ENCODE data around the gene PHKA1.
"Not testable (repeated sequence)": the region's sequence is repeated elsewhere in the genome, so short reads cannot be mapped to it uniquely, and the experiment has no call there.

Gene PHKA1

DNA sequence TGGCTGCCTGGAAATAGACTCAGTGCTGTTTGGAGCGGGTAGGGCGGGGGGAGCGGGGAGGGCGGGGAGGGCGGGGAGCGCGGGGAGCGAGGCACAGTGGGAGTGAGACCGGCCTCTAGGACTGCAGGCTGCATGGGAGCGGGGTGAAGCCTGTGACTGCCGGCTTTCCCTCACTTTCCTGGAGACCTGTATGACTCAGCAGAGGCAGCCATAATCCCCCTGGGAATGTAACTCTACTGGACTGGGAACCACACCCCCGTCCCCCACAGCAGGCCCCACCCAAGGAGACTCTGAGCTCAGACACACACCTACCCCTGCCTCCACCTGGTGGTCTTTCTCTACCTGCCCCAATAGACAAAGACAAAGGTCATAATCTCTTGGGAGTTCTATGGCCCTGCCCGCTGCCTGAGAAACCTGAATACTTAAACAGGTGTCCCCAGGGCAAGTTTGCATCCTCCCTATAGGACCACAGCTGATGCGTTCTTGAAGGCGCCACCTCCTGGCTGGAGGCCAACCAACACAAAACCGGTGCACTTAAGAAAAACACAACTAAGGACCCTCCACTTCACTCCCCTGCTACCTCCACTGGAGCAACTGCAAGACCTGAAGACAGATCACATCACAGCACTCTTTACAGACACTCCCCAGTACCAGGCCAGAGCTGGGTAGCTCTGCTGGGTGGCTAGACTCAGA lies 159.5 kb downstream of the PHKA1 start:
- no peak overlapping the region for H3K4me3 ChIP-seq (ENCODE audit: low read depth in 1 of 5, low read length in 5 of 5)
- no peak overlapping the region for H3K9ac ChIP-seq (ENCODE audit: low read length in 5 of 5)
- H3K9me3 ChIP-seq (ENCODE audit: control insufficient read depth in 5 of 5, low read length in 5 of 5), result no peaks in the 10 kb centered on the region
- H3K27me3 ChIP-seq (ENCODE audit: control insufficient read depth in 5 of 5, insufficient read depth in 4 of 5, low read length in 5 of 5), result peaks cover 0 to 4% (median 0%) of the 10 kb centered on the region in 5 donors
- H3K4me1 ChIP-seq (ENCODE audit: control insufficient read depth in 5 of 5, insufficient read depth in 5 of 5, low read length in 5 of 5), result no peaks in the 10 kb centered on the region
- no peak overlapping the region for H3K27ac ChIP-seq (ENCODE audit: low read depth, low read length)
- H3K36me3 ChIP-seq (ENCODE audit: control insufficient read depth in 5 of 5, insufficient read depth in 5 of 5, low read length in 5 of 5), result no peaks in the 10 kb centered on the region

DNA sequence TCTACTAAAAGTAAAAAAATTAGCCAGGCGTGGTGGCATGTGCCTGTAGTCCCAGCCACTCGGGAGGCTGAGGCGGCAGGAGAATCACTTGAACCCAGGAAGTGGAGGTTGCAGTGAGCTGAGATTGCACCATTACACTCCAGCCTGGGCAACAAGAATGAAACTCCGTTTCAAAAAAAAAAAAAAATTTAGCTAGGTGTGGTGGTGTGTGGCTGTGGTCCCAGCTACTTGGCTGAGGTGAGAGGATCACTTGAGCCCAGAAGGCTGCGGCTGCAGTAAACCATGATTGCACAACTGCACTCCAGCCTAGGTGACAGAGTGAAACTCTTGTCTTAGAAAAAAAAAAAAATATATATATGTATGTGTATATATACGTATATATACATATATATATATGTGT lies 161.7 kb downstream of the PHKA1 start:
- H3K36me3 ChIP-seq (ENCODE audit: control insufficient read depth in 5 of 5, insufficient read depth in 5 of 5, low read length in 5 of 5); H3K4me1 ChIP-seq (ENCODE audit: control insufficient read depth in 5 of 5, insufficient read depth in 5 of 5, low read length in 5 of 5); H3K27me3 ChIP-seq (ENCODE audit: control insufficient read depth in 5 of 5, insufficient read depth in 4 of 5, low read length in 5 of 5); H3K9me3 ChIP-seq (ENCODE audit: control insufficient read depth in 5 of 5, low read length in 5 of 5); H3K9ac ChIP-seq (ENCODE audit: low read length in 5 of 5); H3K4me3 ChIP-seq (ENCODE audit: low read depth in 1 of 5, low read length in 5 of 5); H3K27ac ChIP-seq (ENCODE audit: low read depth, low read length): not testable (repeated sequence)

GRCh38 chrX:72545990-72546389 lies 168.1 kb downstream of the PHKA1 start:
- no peak overlapping the region for H3K4me3 ChIP-seq (ENCODE audit: low read depth in 1 of 5, low read length in 5 of 5)
- peaks cover 0 to 4% (median 0%) of the 10 kb centered on the region in 5 donors for H3K36me3 ChIP-seq (ENCODE audit: control insufficient read depth in 5 of 5, insufficient read depth in 5 of 5, low read length in 5 of 5)
- no peak overlapping the region for H3K9ac ChIP-seq (ENCODE audit: low read length in 5 of 5)
- no peaks in the 10 kb centered on the region for H3K9me3 ChIP-seq (ENCODE audit: control insufficient read depth in 5 of 5, low read length in 5 of 5)
- no peaks in the 10 kb centered on the region for H3K4me1 ChIP-seq (ENCODE audit: control insufficient read depth in 5 of 5, insufficient read depth in 5 of 5, low read length in 5 of 5)
- H3K27me3 ChIP-seq (ENCODE audit: control insufficient read depth in 5 of 5, insufficient read depth in 4 of 5, low read length in 5 of 5), result peaks cover 0 to 4% (median 0%) of the 10 kb centered on the region in 5 donors
- no peak overlapping the region for H3K27ac ChIP-seq (ENCODE audit: low read depth, low read length)

- Histone ChIP-seq H3K27me3 (ENCODE audit: control insufficient read depth in 5 of 5, insufficient read depth in 4 of 5, low read length in 5 of 5) (peaks cover 0 to 5% (median under 1%) of the 10 kb centered on the region in 5 donors), H3K9ac (ENCODE audit: low read length in 5 of 5) (no peak overlapping the region), H3K27ac (ENCODE audit: low read depth, low read length) (no peak overlapping the region), H3K9me3 (ENCODE audit: control insufficient read depth in 5 of 5, low read length in 5 of 5) (no peaks in the 10 kb centered on the region), H3K4me1 (ENCODE audit: control insufficient read depth in 5 of 5, insufficient read depth in 5 of 5, low read length in 5 of 5) (peaks cover 0 to 11% (median 0%) of the 10 kb centered on the region in 5 donors), H3K36me3 (ENCODE audit: control insufficient read depth in 5 of 5, insufficient read depth in 5 of 5, low read length in 5 of 5) (peaks cover 0 to 4% (median 0%) of the 10 kb centered on the region in 5 donors), H3K4me3 (ENCODE audit: low read depth in 1 of 5, low read length in 5 of 5) (no peak overlapping the region)
These were observed 173.8 kb downstream of the PHKA1 start for GRCh38 chrX:72540318-72540717.

DNA sequence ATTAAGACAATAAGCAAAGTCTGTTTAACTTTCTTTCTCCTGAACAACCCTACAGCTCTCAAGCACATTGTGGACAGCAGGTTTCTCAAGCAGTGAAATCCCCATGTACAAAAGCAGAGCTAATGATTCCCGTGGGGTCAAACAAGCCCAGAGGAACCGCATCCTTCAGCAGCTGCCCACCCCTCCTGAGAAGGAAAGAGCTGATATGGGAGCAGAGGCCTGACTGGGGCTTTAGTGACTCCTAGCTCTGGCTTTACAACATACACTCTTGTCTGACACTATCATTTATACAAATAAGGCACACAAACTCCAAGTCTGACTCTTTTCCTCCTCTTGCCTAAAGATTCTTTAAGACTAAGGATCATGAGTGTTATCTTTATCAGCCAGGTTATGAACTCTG lies 174.3 kb downstream of the PHKA1 start:
- Histone ChIP-seq H3K27me3 (ENCODE audit: control insufficient read depth in 5 of 5, insufficient read depth in 4 of 5, low read length in 5 of 5) (peaks cover 0 to 5% (median 3%) of the 10 kb centered on the region in 5 donors), H3K9me3 (ENCODE audit: control insufficient read depth in 5 of 5, low read length in 5 of 5) (no peaks in the 10 kb centered on the region), H3K27ac (ENCODE audit: low read depth, low read length) (no peak overlapping the region), H3K4me3 (ENCODE audit: low read depth in 1 of 5, low read length in 5 of 5) (no peak overlapping the region), H3K9ac (ENCODE audit: low read length in 5 of 5) (no peak overlapping the region), H3K4me1 (ENCODE audit: control insufficient read depth in 5 of 5, insufficient read depth in 5 of 5, low read length in 5 of 5) (peaks cover 0 to 11% (median 0%) of the 10 kb centered on the region in 5 donors), H3K36me3 (ENCODE audit: control insufficient read depth in 5 of 5, insufficient read depth in 5 of 5, low read length in 5 of 5) (peaks cover 0 to 4% (median 0%) of the 10 kb centered on the region in 5 donors)

GRCh38 chrX:72536542-72536941 lies 177.6 kb downstream of the PHKA1 start:
- H3K9me3 ChIP-seq (ENCODE audit: control insufficient read depth in 5 of 5, low read length in 5 of 5), result no peaks in the 10 kb centered on the region
- H3K27me3 ChIP-seq (ENCODE audit: control insufficient read depth in 5 of 5, insufficient read depth in 4 of 5, low read length in 5 of 5), result peaks cover 0 to 5% (median 3%) of the 10 kb centered on the region in 5 donors
- no peak overlapping the region for H3K4me3 ChIP-seq (ENCODE audit: low read depth in 1 of 5, low read length in 5 of 5)
- H3K27ac ChIP-seq (ENCODE audit: low read depth, low read length), result no peak overlapping the region
- H3K4me1 ChIP-seq (ENCODE audit: control insufficient read depth in 5 of 5, insufficient read depth in 5 of 5, low read length in 5 of 5), result peaks cover 0 to 11% (median 0%) of the 10 kb centered on the region in 5 donors
- H3K36me3 ChIP-seq (ENCODE audit: control insufficient read depth in 5 of 5, insufficient read depth in 5 of 5, low read length in 5 of 5), result no peaks in the 10 kb centered on the region
- no peak overlapping the region for H3K9ac ChIP-seq (ENCODE audit: low read length in 5 of 5)

DNA sequence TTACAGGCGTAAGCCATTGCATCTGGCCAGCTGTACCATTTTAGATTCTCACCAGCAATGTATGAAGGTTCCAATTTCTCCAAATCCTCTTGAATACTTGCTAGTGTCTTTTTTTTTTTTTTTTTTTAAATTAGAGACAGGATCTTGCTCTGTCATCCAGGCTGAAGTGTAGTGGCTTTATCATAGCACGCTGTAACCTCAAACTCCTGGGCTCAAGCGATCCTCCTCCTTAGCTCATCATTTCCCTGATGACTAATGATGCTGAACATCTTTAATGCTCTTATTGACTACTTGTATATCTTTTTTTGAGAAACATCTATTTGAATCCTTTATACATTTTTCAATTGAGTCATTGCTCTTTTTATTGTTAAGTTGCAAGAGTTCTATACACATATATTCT lies 181.7 kb downstream of the PHKA1 start:
- Histone ChIP-seq H3K9ac (ENCODE audit: low read length in 5 of 5) (no peak overlapping the region), H3K27me3 (ENCODE audit: control insufficient read depth in 5 of 5, insufficient read depth in 4 of 5, low read length in 5 of 5) (peaks cover 0 to 5% (median 3%) of the 10 kb centered on the region in 5 donors), H3K4me1 (ENCODE audit: control insufficient read depth in 5 of 5, insufficient read depth in 5 of 5, low read length in 5 of 5) (peaks cover 1 to 9% (median 3%) of the 10 kb centered on the region in 5 donors), H3K36me3 (ENCODE audit: control insufficient read depth in 5 of 5, insufficient read depth in 5 of 5, low read length in 5 of 5) (peaks cover 0 to 3% (median 0%) of the 10 kb centered on the region in 5 donors), H3K4me3 (ENCODE audit: low read depth in 1 of 5, low read length in 5 of 5) (no peak overlapping the region), H3K9me3 (ENCODE audit: control insufficient read depth in 5 of 5, low read length in 5 of 5) (peaks cover 0 to 2% (median 0%) of the 10 kb centered on the region in 5 donors), H3K27ac (ENCODE audit: low read depth, low read length) (no peak overlapping the region)

All from subcutaneous abdominal adipose tissue (tissue), 5 donors.